GM19395 (cell line): ENCODE data around the gene BCAT1.
"Not testable (repeated sequence)": the region's sequence is repeated elsewhere in the genome, so short reads cannot be mapped to it uniquely, and the experiment has no call there.

Experiments
- ATAC-seq: cut with Tn5 transposase; IDR thresholded peaks from one replicate; pipeline ENCODE4 v1.9.1; 2021; ENCODE audit warnings: mild to moderate bottlenecking, moderate library complexity; ENCODE audit not compliant: unreplicated experiment

The BCAT1 gene

GRCh38 chr12:24960222-24960855, 11.4 kb upstream of the BCAT1 start:
- ATAC-seq: peak; percentile 75

DNA sequence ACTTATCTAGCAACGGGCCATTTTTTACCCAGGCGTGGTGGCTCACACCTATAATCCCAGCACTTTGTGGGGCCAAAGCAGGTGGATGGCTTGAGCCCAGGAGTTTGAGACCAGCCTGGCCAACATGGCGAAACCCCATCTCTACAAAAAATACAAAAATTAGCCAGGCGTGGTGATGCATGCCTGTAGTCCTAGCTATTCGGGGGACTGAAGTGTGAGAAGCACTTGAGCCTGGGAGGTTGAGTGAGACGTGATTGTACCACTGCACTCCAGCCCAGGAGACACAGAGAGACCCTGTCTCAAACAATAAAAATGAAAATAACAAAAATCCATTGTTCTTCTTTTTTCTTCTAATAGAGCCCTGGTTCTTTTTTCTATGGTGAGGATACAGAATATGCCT, 7.5 kb upstream of the BCAT1 start:
- ATAC-seq: not testable (repeated sequence)

- no peak for ATAC-seq
These were observed 7.0 kb upstream of the BCAT1 start for GRCh38 chr12:24955853-24956252.

GRCh38 chr12:24955389-24955788, 6.5 kb upstream of the BCAT1 start:
- no peak for ATAC-seq

DNA sequence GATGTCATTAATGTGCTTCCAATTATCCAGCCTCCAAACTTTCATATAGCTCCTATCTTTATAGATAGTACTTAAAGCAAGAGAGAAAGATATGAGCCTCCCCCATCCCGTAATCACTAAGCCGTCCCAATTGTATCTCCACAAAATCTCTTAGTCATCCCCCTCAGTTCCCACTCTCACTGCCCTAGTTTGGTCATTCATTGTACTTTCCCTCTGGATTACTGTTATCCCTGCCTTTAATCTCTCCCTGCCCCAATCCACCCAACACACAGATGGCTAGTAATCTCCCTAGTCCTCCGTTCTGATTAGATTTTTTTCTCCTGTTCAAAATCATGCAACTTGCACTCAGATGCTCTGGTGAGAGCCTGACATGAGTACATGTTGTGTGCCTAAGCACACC, 5.4 kb upstream of the BCAT1 start:
- ATAC-seq: no peak

DNA sequence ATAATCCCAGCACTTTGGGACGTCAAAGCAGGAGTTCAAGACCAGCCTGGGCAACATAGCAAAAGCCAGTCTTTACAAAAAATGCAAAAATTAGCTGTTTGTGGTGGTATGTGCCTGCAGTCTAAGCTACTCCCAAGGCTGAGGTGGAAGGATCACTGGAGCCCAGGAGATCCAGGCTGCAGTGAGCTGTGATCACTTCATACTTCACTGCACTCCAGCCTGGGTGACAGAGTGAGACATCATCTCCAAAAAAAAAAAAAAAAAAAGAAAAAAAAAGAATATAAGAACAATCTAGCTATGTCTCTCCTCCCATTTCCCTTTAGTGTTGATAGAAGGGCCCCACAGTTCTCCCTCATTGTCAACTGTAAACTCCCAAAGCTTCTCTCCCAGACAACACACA, 3.5 kb upstream of the BCAT1 start:
- no peak for ATAC-seq

DNA sequence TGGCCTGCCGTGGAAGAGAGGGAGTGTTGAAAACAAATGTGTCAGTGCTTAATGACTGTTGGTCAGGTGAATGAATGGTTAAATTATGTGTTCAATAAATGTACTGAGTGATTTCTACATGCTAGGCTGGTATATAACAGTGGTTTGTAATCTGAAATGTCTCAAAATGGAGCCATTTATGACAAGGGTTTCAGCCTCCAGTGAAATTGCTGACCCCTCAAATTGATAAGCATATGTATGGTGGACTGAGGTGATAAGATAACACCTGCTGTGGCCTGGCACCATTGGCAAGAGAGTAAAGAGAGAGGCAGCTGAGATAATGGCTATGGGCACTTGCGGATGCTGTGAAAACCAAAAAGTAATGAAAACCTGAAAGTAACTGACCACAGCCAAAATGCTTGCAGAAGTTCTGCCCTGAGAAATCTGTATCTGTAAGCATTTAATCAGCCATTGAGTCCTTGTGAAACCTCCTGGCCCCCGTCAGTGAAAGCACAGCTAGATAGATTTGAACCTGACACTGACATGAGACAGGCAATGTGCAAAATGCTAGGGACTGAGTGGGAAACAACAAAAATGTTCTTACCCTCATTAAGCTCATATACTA, 1.4 kb upstream of the BCAT1 start:
- ATAC-seq: peak; percentile 42

GRCh38 chr12:24948420-24948756, 513 bp downstream of the BCAT1 start:
- peak; percentile 37 for ATAC-seq

- no peak for ATAC-seq
These were observed 1.1 kb downstream of the BCAT1 start for GRCh38 chr12:24947541-24948419.

DNA sequence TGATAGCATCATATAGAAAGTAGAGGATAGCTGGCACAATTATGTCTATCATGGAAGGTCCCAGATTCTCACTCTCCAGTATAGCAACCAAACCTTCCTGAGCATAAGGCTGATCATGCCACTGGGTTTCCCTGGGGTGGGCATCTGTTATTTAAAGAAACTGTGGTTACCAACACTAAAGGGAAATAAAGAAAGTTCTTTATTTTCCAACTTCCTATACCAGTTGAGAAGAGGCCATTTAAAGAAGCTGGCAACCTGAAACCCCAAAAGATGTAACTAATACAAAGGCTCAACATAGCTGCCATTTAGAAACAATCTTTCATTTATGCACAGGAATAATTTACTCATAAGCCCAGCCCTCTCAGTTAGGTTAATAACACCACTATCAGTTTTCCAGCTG, 3.1 kb downstream of the BCAT1 start:
- no peak for ATAC-seq

- ATAC-seq: no peak
These were observed 3.9 kb downstream of the BCAT1 start for GRCh38 chr12:24945039-24945438.

DNA sequence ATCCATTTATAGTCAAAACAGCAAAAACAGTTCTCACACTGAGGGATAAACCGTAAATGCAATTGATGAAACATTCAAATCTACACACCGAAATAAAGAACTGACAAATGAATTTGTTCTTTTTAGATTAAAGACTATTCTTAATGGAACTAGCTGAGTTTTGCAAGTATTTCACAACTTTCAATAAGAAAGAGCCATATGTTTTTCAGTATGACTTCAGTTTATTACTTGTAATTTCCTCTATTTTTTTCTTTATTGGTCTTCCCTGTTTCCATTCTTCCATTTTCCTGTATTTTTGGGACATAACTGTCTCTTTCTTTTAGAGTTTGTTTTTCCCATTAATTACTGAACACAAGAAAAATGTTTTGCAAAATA, 4.3 kb downstream of the BCAT1 start:
- no peak for ATAC-seq

DNA sequence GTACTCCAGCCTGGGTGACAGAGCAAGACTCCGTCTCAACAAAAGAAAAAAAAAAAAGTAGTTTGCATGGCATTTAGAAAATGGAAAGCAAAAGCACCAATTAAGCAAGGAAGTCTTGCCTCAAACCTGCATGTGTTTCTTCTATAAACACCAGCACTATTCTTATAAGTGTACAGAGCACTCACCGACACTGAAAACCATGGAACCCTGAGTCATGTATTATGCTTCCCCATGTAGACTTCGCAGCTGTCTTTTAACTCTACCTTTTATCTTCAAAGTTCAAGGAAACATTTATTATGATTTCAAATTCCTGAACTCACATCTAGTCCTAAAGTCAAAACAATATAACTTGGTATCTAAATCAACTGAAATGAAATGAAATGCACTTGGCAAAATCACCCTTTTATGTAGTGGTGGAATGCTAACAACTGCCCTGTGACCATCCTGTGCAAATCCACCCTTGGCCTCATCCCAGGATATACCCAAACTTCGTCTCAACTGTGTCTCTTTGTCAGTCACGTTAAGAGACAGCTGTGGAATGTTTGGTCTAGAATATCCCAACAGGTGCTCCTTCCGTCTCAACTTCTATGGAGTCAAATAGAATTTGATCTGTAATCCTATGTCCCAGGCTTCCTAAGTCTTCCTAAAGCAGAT, 4.8 kb downstream of the BCAT1 start:
- no peak for ATAC-seq

- no peak for ATAC-seq
These were observed 8.7 kb downstream of the BCAT1 start for GRCh38 chr12:24940157-24940556.

GRCh38 chr12:24939551-24939950, 9.3 kb downstream of the BCAT1 start:
- not testable (repeated sequence) for ATAC-seq

DNA sequence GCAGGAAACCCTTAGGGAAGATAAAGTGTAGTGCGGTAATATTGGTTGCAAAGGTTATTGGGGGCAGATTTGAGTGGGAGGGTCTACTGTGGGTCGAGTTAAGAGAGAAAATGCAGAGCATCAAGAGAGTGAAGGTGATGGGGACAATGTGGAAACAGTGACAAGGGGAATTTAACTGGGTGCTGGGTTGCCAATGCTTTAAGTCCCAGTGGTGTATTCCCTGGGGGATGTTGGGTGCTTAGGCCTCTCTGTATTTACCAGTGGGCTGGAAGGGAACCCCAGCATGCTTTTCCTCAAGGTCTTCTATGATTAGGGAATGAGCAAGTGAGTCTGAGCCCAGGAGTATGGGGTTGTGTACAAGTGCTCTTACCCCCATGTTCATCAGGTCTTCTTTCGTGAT, 10.6 kb downstream of the BCAT1 start:
- no peak for ATAC-seq

DNA sequence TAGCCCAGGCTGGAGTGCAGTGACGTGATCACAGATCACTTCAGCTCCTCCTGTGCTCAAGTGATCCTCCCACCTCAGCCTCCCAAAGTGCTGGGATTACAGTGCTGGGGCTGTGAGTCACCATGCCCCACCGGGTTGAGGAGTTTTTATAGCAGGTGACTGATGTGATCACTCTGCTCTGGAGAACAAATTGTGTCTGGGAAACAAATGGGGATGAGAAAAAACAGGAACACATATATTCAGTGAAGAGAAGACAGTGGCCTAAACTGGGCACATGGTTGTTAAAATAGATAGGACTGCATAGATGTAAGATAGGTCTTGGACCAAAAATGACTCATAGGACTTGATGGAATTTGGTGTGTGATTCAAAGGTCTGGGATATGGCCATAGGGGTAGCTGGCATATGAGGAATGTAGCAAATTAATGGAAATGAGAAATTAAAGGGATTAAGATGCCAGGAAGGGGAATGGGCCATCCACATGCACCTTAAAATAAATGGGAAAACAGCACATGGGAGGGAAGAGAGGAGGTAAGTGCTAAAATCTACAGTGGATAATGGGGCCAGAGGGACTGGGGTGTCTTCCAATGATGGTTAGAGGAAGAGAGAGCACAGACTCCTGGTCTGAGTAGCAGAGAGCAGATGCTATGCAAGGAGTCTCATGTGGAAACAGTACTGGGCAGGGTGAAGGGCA, 11.2 kb downstream of the BCAT1 start:
- ATAC-seq: no peak

- ATAC-seq: no peak
These were observed 15.1 kb downstream of the BCAT1 start for GRCh38 chr12:24933694-24934407.

GRCh38 chr12:24931666-24932405, 17.1 kb downstream of the BCAT1 start:
- ATAC-seq: peak; percentile 95

GRCh38 chr12:24929953-24930352, 18.9 kb downstream of the BCAT1 start:
- no peak for ATAC-seq
